Neural cell (in vitro differentiated cells): ENCODE results near the gene TGFBR3.

ENCODE experiments used
- CTCF ChIP-seq: fragments of 450-650 bp; IDR thresholded peaks from 2 replicates; pipeline ENCODE4 v1.5.1; 2014; ENCODE audit warnings: antibody characterized with exemption, mild to moderate bottlenecking, moderate library complexity; ENCODE audit not compliant: poor library complexity, severe bottlenecking
- EP300 ChIP-seq: fragments of 450-650 bp; conservative IDR thresholded peaks from 2 replicates; pipeline ENCODE4 v1.6.1; 2014; ENCODE audit warnings: antibody characterized with exemption, mild to moderate bottlenecking, moderate library complexity; ENCODE audit not compliant: poor library complexity, severe bottlenecking
- EZH2 ChIP-seq: fragments of 200-600, 300-800 bp; shearing (Covaris generic), sonication (generic); IDR thresholded peaks from 2 replicates; pipeline ENCODE4 v1.6.1; 2014; ENCODE audit warnings: antibody characterized with exemption, low read length, borderline replicate concordance, mild to moderate bottlenecking; ENCODE audit not compliant: insufficient read depth, poor library complexity, severe bottlenecking
- POLR2AphosphoS5 ChIP-seq: IDR thresholded peaks from 2 replicates; pipeline ENCODE4 v1.6.1; 2012
- SMC3 ChIP-seq: fragments of 450-650 bp; conservative IDR thresholded peaks from 2 replicates; pipeline ENCODE4 v1.6.1; 2014; ENCODE audit warnings: antibody characterized with exemption, mild to moderate bottlenecking, moderate library complexity; ENCODE audit not compliant: poor library complexity

- no peak for TF ChIP-seq CTCF
- no peak for TF ChIP-seq EZH2
- TF ChIP-seq SMC3, result no peak
- no peak for TF ChIP-seq EP300
- no peak for TF ChIP-seq POLR2AphosphoS5
Observed at GRCh38 chr1:91670781-91671180, 215.2 kb downstream of the TGFBR3 start.
